ENCODE data around the gene CSNK1G1.

DNA sequence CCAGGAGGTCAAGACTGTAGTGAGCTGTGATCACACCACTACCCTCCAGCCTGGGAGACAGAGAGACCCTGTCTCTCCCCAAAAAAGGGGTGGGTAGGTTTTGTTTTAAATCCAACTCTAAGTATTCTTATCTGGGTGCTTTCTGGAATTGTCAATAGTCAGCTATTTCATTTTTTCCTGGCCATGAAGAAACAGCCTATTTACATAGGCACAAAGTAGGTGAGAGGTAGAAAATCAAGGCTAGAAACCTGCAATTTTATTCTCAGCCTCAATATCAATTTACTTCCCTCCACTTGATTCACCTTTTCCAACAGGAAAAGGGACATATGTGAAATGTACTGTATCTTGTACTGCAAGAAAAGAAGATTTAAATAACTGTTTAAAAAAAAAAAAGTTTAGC is 45.9 kb downstream of the CSNK1G1 start:
- TF ChIP-seq, protein P1, sequence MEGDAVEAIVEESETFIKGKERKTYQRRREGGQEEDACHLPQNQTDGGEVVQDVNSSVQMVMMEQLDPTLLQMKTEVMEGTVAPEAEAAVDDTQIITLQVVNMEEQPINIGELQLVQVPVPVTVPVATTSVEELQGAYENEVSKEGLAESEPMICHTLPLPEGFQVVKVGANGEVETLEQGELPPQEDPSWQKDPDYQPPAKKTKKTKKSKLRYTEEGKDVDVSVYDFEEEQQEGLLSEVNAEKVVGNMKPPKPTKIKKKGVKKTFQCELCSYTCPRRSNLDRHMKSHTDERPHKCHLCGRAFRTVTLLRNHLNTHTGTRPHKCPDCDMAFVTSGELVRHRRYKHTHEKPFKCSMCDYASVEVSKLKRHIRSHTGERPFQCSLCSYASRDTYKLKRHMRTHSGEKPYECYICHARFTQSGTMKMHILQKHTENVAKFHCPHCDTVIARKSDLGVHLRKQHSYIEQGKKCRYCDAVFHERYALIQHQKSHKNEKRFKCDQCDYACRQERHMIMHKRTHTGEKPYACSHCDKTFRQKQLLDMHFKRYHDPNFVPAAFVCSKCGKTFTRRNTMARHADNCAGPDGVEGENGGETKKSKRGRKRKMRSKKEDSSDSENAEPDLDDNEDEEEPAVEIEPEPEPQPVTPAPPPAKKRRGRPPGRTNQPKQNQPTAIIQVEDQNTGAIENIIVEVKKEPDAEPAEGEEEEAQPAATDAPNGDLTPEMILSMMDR (IDR thresholded peaks at IDR 0.05; ENCODE audit: insufficient read depth, low read length, poor library complexity, severe bottlenecking): no peak
- TF ChIP-seq EZH2phosphoT487 (conservative IDR thresholded peaks at IDR 0.05; ENCODE audit: low read length): no peak
